NCI-H82 treated with DMSO at 0.1 percent for 48 hours (cell line): ENCODE results near the gene PCSK1N.

Experiments used
- DNase-seq: peaks from one replicate; lab custom pipeline; 2025; ENCODE audit not compliant: unreplicated experiment; lab: John Stamatoyannopoulos, UW

The PCSK1N gene

GRCh38 chrX:48790477-48790876 is 44.9 kb downstream of the PCSK1N start:
- no peak for DNase-seq

- no peak for DNase-seq
Observed at GRCh38 chrX:48789366-48790220, 45.8 kb downstream of the PCSK1N start.

- DNase-seq, result no peak
Observed at GRCh38 chrX:48787505-48788443, 47.6 kb downstream of the PCSK1N start.

GRCh38 chrX:48786825-48787504 is 48.4 kb downstream of the PCSK1N start:
- DNase-seq, result no peak

- DNase-seq, result no peak
Observed at GRCh38 chrX:48786341-48786800, 49.0 kb downstream of the PCSK1N start, which contains the start of gene GATA1. GATA1 (plus strand) TSS chrX:48786590; CDS start chrX:48791110, 4,520 bp downstream.

GRCh38 chrX:48785540-48786214 is 49.7 kb downstream of the PCSK1N start:
- DNase-seq, result no peak

- no peak for DNase-seq
Observed at GRCh38 chrX:48785186-48785539, 50.2 kb downstream of the PCSK1N start.

GRCh38 chrX:48784726-48785125 is 50.7 kb downstream of the PCSK1N start:
- no peak for DNase-seq

- DNase-seq, result no peak
Observed at GRCh38 chrX:48782795-48783194, 52.6 kb downstream of the PCSK1N start.

GRCh38 chrX:48782216-48782615 is 53.2 kb downstream of the PCSK1N start:
- DNase-seq, result no peak

GRCh38 chrX:48781705-48782104 is 53.7 kb downstream of the PCSK1N start:
- no peak for DNase-seq
